Right renal pelvis (tissue), 4 donors: Measurements from ENCODE around the gene SIDT1. TPM values are rescaled to one million over a fixed set of nuclear protein-coding genes. Genes with fewer than 3 reads are reported as not detected.

Source experiments
- DNase-seq, 4 donors: peaks; one replicate each; pipeline ENCODE4 v3.0.0-alpha.2; 2013; ENCODE audit warnings: low read depth in 4 of 4, low spot score in 3 of 4, missing footprints in 1 of 4
- polyA plus RNA-seq, 4 donors: library from polyadenylated mRNA; unstranded; fragments of 120-200 nt; gene quantifications; one replicate each; pipeline ENCODE4 v1.2.1, GENCODE V29; 2013; ENCODE audit not compliant: insufficient read length in 4 of 4

SIDT1 gene
- polyA plus RNA-seq, 4 donors = 2.7 to 3.8 (median 3.2) TPM

- DNase-seq = peak in 3 of 4 donors; percentile 36 to 57 (median 56)
Measured at GRCh38 chr3:113668015-113668414, 135.7 kb downstream of the SIDT1 start.

DNA sequence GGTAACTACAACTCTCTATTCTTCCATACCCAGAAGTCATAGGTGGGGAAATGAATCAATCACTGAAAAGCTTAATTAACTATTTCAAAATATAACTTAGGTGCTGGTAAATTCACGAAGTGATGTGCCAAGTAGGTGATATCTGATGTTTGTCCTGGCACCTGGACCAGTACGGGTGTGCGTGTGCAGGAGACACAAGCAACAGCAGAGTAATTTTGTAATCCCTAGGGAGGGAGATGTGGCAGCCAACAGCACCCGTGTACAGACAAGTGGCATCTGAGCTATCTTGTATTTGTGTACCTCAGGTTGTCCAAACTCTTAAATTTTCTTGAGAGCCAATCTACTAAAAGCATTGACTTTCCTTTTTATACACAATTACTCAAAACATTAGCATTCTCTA lies 141.2 kb downstream of the SIDT1 start:
- DNase-seq = no peak

DNA sequence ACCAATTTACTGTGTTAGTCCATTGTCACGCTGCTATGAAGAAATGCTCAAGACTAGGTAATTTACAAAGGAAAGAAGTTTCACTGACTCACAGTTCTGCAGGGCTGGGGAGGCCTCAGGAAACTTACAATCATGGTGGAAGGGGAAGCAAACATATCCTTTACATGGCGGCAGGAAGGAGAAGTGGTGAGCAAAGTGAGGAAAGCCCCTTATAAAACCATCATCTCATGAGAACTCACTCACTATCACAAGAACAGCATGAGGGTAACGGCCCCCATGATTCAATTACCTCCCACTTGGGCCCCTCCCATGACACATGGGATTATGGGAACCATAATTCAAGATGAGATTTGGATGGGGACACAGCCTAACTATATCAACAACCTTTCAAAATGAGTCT lies 143.9 kb downstream of the SIDT1 start:
- DNase-seq = no peak

DNA sequence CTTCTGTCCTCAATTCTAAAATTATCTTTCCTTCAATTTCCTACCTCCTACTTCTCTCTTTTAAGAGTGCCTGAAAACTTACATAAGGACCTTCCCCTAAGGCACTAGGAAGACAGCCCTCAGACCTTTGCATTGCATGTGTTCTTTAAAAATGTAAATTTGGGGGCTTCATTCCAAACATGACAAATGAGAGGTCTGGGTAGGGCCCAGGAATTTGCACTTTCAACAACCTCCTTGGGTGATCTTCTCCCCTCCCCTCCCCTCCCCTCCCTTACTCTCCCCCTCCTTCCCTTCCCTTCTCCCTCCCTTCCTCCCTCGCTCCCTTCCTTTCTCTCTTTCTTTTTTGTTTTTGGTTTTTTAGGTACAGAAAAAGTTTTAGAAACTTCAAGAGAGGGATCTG lies 145.4 kb downstream of the SIDT1 start:
- no peak for DNase-seq

DNA sequence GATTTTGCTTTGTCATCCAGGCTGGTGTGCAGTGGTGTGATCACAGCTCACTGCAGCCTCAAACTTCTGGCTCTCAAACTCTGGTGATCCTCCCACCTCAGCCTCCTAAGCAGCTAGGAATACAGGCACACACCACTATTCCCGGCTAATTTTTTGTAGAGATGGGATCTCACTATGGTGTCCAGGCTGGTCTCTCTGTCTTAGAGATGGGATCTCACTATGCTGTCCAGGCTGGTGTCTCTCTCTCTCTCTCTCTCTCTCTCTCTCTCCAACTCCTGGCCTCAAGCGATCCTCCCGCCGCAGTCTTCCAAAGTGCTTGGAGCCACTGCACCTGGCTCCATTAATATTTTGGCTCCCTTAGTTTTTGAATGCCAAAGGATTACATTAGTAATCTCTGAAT lies 146.4 kb downstream of the SIDT1 start:
- DNase-seq = no peak

Other genes starting within 250 kb of the SIDT1 start
- 10 to 100 TPM; 15.9 to 28.6 (median 17.8) TPM for gene CFAP44, start 91.1 kb upstream of the SIDT1 start, polyA plus RNA-seq
- 10 to 100 TPM; 26.1 to 31.1 (median 30.2) TPM for gene SPICE1, start 17.4 kb upstream of the SIDT1 start, polyA plus RNA-seq
- 10 to 100 TPM; 16.7 to 20.8 (median 19.4) TPM for gene USF3, start 164.1 kb downstream of the SIDT1 start, polyA plus RNA-seq
- 100 to 1,000 TPM; 135 to 153 (median 147) TPM for gene NAA50, start 213.7 kb downstream of the SIDT1 start, polyA plus RNA-seq
- 100 to 1,000 TPM in 2 of 4 donors, 10 to 100 TPM in 2; 76.4 to 103 (median 96.0) TPM for gene ATP6V1A, start 214.5 kb downstream of the SIDT1 start, polyA plus RNA-seq